ENCODE data around the gene ITPA. TPM values are rescaled to one million over a fixed set of nuclear protein-coding genes. Genes with fewer than 3 reads are reported as not detected.
A peak's percentile ranks its signal among the peaks of the same experiment; 100 is the strongest.

ITPA gene
- total and polyA plus RNA-seq, 2 of the 13 experiments (the other 11 are each of a cell fraction or from before 2014, with no cell fraction given) = 60.1 to 103 TPM

DNA sequence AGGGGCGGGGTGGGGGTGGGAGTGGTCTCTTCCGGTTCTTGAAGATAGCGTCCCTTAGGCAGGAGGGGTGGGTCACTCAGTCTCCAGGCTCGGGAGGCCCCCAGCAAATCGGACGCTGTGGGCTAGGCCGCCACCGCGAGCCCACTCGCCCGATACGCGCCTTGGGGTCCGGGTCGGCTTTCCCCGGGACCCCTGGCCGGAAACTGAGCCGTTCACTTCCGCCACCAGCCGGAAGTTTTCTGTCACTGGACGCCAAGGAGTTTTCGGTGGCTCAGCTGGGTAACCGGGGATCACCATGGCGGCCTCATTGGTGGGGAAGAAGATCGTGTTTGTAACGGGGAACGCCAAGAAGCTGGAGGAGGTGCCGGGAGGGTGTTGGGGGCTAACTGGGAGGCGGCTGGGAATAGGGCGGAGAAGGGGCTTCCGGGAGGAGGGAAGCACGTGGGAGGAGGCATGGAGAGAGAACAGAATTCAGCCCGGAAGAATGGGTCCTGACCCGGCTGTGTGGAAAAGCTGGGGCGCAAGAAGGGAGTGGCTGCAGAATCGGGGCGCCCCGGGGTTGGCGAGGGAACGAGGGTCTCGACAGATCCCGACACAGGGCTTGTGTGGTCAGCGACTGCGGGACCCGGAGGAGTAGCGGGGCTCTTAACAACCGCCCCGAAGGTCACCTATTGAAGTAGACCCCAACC, at the start of gene ITPA (continued):
- TF ChIP-seq ZNF407 (CRISPR knock-in tag; IDR thresholded peaks at IDR 0.05; ENCODE audit: not compliant biosample characterization) (peak; percentile 71), NCOA2 (CRISPR knock-in tag; IDR thresholded peaks at IDR 0.05) (no peak), ZNF883 (CRISPR knock-in tag; IDR thresholded peaks at IDR 0.05; ENCODE audit: not compliant biosample characterization) (peak; percentile 89), YEATS2 (CRISPR knock-in tag; IDR thresholded peaks at IDR 0.05; ENCODE audit: borderline replicate concordance) (peak; percentile 90), CHD4 (IDR thresholded peaks at IDR 0.05; ENCODE audit: borderline replicate concordance, low read length) (no peak), ZC3H4 (CRISPR knock-in tag; IDR thresholded peaks at IDR 0.05; ENCODE audit: borderline replicate concordance) (no peak), SRF (IDR thresholded peaks at IDR 0.05; ENCODE audit: low read depth, low read length) (no peak), HOXA3 (CRISPR knock-in tag; IDR thresholded peaks at IDR 0.05) (peak; percentile 79), ZSCAN25 (CRISPR knock-in tag; IDR thresholded peaks at IDR 0.05) (peak; percentile 77), ZNF20 (CRISPR knock-in tag; IDR thresholded peaks at IDR 0.05) (0 out of 2 replicates have a peak, but pooled peaks have one; percentile 37), DNMT1 (CRISPR knock-in tag; IDR thresholded peaks at IDR 0.05) (0 out of 2 replicates have a peak, but pooled peaks have one; percentile 51), PHF20 (CRISPR knock-in tag; IDR thresholded peaks at IDR 0.05) (peak; percentile 97), ZNF788 (CRISPR knock-in tag; IDR thresholded peaks at IDR 0.05; ENCODE audit: borderline replicate concordance) (peak; percentile 41; the same call in 1 of the 2 replicates), KAT2B (IDR thresholded peaks at IDR 0.05; ENCODE audit: borderline replicate concordance, low read depth, low read length) (no peak)
- TF ChIP-seq, protein P1, sequence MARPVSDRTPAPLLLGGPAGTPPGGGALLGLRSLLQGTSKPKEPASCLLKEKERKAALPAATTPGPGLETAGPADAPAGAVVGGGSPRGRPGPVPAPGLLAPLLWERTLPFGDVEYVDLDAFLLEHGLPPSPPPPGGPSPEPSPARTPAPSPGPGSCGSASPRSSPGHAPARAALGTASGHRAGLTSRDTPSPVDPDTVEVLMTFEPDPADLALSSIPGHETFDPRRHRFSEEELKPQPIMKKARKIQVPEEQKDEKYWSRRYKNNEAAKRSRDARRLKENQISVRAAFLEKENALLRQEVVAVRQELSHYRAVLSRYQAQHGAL (CRISPR knock-in tag; IDR thresholded peaks at IDR 0.05; ENCODE audit: not compliant biosample characterization) = no peak
- TF ChIP-seq, protein P2, sequence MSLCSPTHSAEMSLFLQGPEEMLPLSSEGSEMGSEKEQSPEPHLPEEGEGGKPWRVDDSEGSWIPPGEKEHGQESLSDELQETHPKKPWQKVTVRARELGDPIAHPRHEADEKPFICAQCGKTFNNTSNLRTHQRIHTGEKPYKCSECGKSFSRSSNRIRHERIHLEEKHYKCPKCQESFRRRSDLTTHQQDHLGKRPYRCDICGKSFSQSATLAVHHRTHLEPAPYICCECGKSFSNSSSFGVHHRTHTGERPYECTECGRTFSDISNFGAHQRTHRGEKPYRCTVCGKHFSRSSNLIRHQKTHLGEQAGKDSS (CRISPR knock-in tag; IDR thresholded peaks at IDR 0.05; ENCODE audit: borderline replicate concordance, low read depth) = peak; percentile 73
- TF ChIP-seq, protein P3, sequence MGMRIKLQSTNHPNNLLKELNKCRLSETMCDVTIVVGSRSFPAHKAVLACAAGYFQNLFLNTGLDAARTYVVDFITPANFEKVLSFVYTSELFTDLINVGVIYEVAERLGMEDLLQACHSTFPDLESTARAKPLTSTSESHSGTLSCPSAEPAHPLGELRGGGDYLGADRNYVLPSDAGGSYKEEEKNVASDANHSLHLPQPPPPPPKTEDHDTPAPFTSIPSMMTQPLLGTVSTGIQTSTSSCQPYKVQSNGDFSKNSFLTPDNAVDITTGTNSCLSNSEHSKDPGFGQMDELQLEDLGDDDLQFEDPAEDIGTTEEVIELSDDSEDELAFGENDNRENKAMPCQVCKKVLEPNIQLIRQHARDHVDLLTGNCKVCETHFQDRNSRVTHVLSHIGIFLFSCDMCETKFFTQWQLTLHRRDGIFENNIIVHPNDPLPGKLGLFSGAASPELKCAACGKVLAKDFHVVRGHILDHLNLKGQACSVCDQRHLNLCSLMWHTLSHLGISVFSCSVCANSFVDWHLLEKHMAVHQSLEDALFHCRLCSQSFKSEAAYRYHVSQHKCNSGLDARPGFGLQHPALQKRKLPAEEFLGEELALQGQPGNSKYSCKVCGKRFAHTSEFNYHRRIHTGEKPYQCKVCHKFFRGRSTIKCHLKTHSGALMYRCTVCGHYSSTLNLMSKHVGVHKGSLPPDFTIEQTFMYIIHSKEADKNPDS (CRISPR knock-in tag; IDR thresholded peaks at IDR 0.05) = no peak

Data from HepG2 (cell line).